ENCODE data around the gene CCDC8. TPM values are rescaled to one million over a fixed set of nuclear protein-coding genes. Genes with fewer than 3 reads are reported as not detected.

The CCDC8 gene
- total and polyA plus RNA-seq, 8 donors: 11.8 to 59.7 (median 47.8) TPM

DNA sequence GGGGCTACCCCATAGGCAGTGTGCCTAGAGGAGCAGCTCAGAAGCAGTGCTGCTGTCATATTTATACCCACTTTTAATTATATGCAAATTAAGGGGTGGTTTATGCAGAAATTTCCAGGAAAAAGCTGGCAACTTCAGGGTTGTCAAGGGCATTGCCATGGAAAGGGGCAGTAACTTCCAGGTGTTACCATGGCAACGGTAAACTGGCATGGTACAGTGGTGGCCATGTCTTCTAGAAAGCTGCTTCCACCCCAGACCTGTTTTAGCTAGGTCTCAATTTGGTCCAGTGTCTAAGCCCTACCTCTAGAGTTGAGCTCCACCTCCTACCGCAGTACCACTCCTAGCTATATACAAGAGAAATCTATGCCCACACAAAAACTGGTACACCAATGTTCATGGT, 46.7 kb upstream of the CCDC8 start:
- no peak for DNase-seq
- no peak for ATAC-seq

DNA sequence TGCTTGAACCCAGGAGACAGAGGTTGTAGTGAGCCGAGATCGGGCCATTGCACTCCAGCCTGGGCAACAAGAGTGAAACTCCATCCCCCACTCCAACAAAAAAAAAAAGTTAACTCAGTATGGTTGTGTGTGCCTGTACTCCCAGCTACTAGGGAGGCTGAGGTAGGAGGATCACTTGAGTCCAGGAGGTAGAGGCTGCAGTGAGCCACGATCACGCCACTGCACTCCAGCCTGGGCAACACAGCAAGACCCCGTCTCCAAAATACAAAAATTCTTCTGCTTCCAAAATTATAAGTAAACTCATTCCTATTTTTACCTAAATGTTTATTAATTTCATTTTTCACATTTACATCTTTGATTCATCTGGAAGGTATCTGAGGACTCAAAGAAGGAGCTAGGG, 43.6 kb upstream of the CCDC8 start:
- no peaks in the 10 kb centered on the region for H3K4me1 ChIP-seq
- no peaks in the 10 kb centered on the region for H3K36me3 ChIP-seq
- TF ChIP-seq, protein P1, sequence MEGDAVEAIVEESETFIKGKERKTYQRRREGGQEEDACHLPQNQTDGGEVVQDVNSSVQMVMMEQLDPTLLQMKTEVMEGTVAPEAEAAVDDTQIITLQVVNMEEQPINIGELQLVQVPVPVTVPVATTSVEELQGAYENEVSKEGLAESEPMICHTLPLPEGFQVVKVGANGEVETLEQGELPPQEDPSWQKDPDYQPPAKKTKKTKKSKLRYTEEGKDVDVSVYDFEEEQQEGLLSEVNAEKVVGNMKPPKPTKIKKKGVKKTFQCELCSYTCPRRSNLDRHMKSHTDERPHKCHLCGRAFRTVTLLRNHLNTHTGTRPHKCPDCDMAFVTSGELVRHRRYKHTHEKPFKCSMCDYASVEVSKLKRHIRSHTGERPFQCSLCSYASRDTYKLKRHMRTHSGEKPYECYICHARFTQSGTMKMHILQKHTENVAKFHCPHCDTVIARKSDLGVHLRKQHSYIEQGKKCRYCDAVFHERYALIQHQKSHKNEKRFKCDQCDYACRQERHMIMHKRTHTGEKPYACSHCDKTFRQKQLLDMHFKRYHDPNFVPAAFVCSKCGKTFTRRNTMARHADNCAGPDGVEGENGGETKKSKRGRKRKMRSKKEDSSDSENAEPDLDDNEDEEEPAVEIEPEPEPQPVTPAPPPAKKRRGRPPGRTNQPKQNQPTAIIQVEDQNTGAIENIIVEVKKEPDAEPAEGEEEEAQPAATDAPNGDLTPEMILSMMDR (IDR thresholded peaks at IDR 0.05): no peak
- H3K9me3 ChIP-seq: no peaks in the 10 kb centered on the region
- intact Hi-C loops (cut with DNase I): no loop called here
- H3K4me3 ChIP-seq: no peak overlapping the region
- H3K27ac ChIP-seq: no peak overlapping the region
- no peak for ATAC-seq
- DNase-seq: no peak
- peaks cover 0 to 38% of the 10 kb centered on the region in 2 donors for H3K27me3 ChIP-seq

More for the DNA sequence above, 46.7 kb upstream of the CCDC8 start:
- H3K27me3 ChIP-seq: peaks cover 0 to 38% of the 10 kb centered on the region in 2 donors
- TF ChIP-seq, protein P1 (IDR thresholded peaks at IDR 0.05): no peak
- no peaks in the 10 kb centered on the region for H3K9me3 ChIP-seq
- no peaks in the 10 kb centered on the region for H3K36me3 ChIP-seq
- intact Hi-C loops (cut with DNase I): no loop called here
- no peak overlapping the region for H3K4me3 ChIP-seq
- no peak overlapping the region for H3K27ac ChIP-seq
- H3K4me1 ChIP-seq: no peaks in the 10 kb centered on the region

DNA sequence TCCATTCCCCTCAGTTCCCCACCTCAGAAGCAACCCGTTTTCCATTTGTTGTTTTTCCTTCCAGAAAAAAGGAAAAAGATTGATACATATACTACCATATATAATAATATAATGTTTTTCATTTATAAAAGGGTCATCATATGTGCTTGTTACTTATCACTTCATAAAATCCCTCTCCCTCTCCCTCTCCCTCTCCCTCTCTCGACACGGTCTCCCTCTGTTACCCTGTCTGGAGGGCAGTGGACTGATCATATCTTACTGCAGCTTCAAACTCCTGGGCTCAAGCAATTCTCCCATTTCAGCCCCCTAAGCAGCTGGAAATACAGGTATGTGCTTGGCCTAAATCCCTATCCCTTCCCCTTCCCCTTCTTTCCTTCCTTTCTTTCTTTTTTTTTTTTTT, 40.9 kb upstream of the CCDC8 start:
- H3K27ac ChIP-seq: no peak overlapping the region
- H3K9me3 ChIP-seq: no peaks in the 10 kb centered on the region
- intact Hi-C loops (cut with DNase I): no loop called here
- DNase-seq (no peak), ATAC-seq (no peak)
- H3K4me3 ChIP-seq: no peak overlapping the region
- H3K36me3 ChIP-seq: no peaks in the 10 kb centered on the region
- no peaks in the 10 kb centered on the region for H3K4me1 ChIP-seq
- TF ChIP-seq, protein P1 (IDR thresholded peaks at IDR 0.05): no peak
- H3K27me3 ChIP-seq: peaks cover 0 to 24% of the 10 kb centered on the region in 2 donors

DNA sequence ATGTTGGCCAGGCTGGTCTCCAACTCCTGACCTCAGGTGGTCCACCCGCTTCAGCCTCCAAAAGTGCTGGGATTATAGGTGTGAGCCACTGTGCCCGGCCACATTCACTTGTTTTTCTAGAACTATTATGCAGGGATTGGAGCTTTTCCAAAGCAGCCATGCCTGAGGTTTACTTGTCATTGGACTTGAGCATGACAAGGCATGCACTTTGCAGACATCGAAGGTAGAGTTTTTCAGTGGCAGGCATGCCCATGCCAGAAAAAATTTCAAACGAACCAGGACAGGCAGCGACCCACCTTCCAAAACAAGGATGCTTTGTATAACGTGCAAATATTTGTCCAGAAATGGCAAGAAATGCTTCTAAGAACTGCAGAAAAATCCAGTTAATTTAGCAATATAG, 40.3 kb upstream of the CCDC8 start:
- Histone ChIP-seq H3K4me3 (no peak overlapping the region), H3K27ac (no peak overlapping the region), H3K27me3 (peaks cover 0 to 24% of the 10 kb centered on the region in 2 donors), H3K4me1 (no peaks in the 10 kb centered on the region), H3K36me3 (no peaks in the 10 kb centered on the region), H3K9me3 (no peaks in the 10 kb centered on the region)
- TF ChIP-seq, protein P1 (IDR thresholded peaks at IDR 0.05): no peak
- no peak for ATAC-seq
- intact Hi-C loops (cut with DNase I): no loop called here
- DNase-seq: no peak

DNA sequence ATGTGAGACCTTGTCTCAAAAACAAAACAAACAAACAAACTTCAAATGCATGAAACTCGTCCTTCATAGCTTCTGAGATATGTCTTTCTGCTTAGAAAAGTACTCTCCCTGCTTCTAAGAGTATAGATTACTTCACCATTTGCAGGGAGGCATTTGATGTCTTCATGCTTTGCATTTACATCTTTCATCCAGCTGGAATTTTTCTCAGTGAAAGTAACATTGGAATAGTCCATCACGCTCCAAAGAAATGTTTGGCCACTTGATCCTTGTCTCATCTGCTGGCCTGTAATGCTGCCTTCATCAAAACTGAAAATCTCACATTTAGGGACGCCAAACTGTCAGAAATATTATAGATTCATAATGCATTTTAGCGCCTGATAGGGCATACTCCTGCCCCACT, 38.8 kb upstream of the CCDC8 start:
- Histone ChIP-seq H3K27ac (no peak overlapping the region), H3K27me3 (peaks cover 0 to 22% of the 10 kb centered on the region in 2 donors), H3K9me3 (no peaks in the 10 kb centered on the region), H3K4me3 (no peak overlapping the region), H3K4me1 (no peaks in the 10 kb centered on the region), H3K36me3 (no peaks in the 10 kb centered on the region)
- intact Hi-C loops (cut with DNase I): no loop called here
- DNase-seq (no peak), ATAC-seq (no peak)
- TF ChIP-seq, protein P1 (IDR thresholded peaks at IDR 0.05): no peak

Data from left lung (tissue), 10 donors.